GM12878 (cell line): ENCODE measurements around the gene NBPF1.

Experiments
- CTCF ChIP-seq, 3 experiments: IDR thresholded peaks in 2 of 3; conservative IDR thresholded peaks in 1 of 3; 2 replicates each; pipeline ENCODE4 v1.5.1; 2011; ENCODE audit warnings: low read depth in 3 of 3, low read length in 3 of 3, mild to moderate bottlenecking in 3 of 3, control low read depth in 2 of 3, moderate library complexity in 2 of 3, inconsistent platforms in 1 of 3, mixed read lengths in 1 of 3; ENCODE audit not compliant: control insufficient read depth in 2 of 3, insufficient read depth in 1 of 3; ENCODE audit errors: extremely low read depth in 1 of 3
- KAT2A ChIP-seq: conservative IDR thresholded peaks from 2 replicates; pipeline ENCODE4 v1.6.1; 2011; ENCODE audit warnings: low read depth, low read length; ENCODE audit not compliant: control insufficient read depth
- KLF5 ChIP-seq: fragments of 450-650 bp; IDR thresholded peaks from 2 replicates; pipeline ENCODE4 v1.6.1; 2014; ENCODE audit warnings: mild to moderate bottlenecking; ENCODE audit not compliant: partially characterized antibody
- POLR2A ChIP-seq: IDR thresholded peaks from 2 replicates; pipeline ENCODE4 v1.6.1; 2011; ENCODE audit warnings: low read depth, mild to moderate bottlenecking, low read length
- TAF1 ChIP-seq: IDR thresholded peaks from 2 replicates; pipeline ENCODE4 v1.6.1; 2011; ENCODE audit warnings: mild to moderate bottlenecking, low read depth, low read length, borderline replicate concordance
- YY1 ChIP-seq: IDR thresholded peaks from 2 replicates; pipeline ENCODE4 v1.6.1; 2011; ENCODE audit warnings: low read depth, mild to moderate bottlenecking, low read length

GRCh38 chr1:16615253-16616252, 2.2 kb upstream of the NBPF1 start:
- TF ChIP-seq CTCF (IDR thresholded peaks at IDR 0.05 in 2 of 3, conservative IDR thresholded peaks at IDR 0.05 in 1 of 3; ENCODE audit: control insufficient read depth in 2 of 3, extremely low read depth in 1 of 3, insufficient read depth in 1 of 3, low read depth in 3 of 3, low read length in 3 of 3) (no peak), TAF1 (no peak), KLF5 (no peak), POLR2A (no peak), KAT2A (no peak), YY1 (no peak)
